SU-DHL-6 (cell line): ENCODE data around the gene PHLDB2.

ENCODE experiments used
- CTCF ChIP-seq: fragments of 200-600 bp; sonication (generic); IDR thresholded peaks from one replicate; pipeline ENCODE4 v1.5.1; 2017; ENCODE audit warnings: antibody characterized with exemption, mild to moderate bottlenecking, low read length, moderate library complexity; ENCODE audit not compliant: insufficient read depth, poor library complexity, severe bottlenecking
- EZH2phosphoT487 ChIP-seq: fragments of 200-600 bp; sonication (generic), shearing (Covaris generic); conservative IDR thresholded peaks from 2 replicates; pipeline ENCODE4 v1.6.1; 2018; ENCODE audit warnings: mild to moderate bottlenecking, antibody characterized with exemption, low read length, moderate library complexity, mixed read lengths

- TF ChIP-seq CTCF, result no peak
- TF ChIP-seq EZH2phosphoT487, result no peak
Measured at GRCh38 chr3:111949712-111950111, 90.6 kb downstream of the PHLDB2 start.
